ENCODE data around the gene NPAT. TPM values are rescaled to one million over a fixed set of nuclear protein-coding genes. Genes with fewer than 3 reads are reported as not detected.

The NPAT gene
- total and polyA plus RNA-seq, 10 of the 15 experiments (the other 5 are each of a cell fraction or from before 2014, with no cell fraction given), result 7.5 to 32.8 (median 20.1) TPM

DNA sequence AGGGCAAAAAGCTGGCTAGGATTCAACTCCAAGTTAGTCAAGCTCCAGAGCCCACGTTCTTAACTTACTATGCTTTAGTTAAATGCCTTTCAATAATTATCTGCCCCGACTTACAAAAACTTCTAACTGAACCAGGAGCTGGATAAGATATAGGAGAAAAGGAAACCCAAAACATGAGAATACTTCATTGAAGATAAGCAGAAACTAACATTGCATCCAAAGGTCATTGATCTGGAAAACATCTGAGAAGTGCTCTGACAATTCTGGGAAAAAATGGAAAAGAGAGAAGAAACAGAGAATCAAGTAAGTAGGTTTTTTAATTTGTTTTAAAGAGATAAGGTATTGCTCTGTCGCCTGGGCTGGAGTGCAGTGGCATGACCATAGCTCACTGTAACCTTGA is 73.9 kb downstream of the NPAT start (continued):
- no peak for TF ChIP-seq RUNX3 (IDR thresholded peaks at IDR 0.05; ENCODE audit: low read length)

DNA sequence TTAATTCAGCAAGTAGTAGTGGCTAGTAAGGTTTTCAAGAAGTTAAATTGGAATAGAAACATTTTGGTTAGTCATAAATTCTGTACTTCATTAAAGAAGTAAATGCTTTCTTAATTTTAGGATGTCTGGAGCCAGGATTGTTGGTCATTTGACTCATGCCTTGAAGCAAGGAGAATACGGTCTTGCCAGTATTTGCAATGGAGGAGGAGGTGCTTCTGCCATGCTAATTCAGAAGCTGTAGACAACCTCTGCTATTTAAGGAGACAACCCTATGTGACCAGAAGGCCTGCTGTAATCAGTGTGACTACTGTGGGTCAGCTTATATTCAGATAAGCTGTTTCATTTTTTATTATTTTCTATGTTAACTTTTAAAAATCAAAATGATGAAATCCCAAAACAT is 75.3 kb downstream of the NPAT start:
- no peaks in the 10 kb centered on the region for H3K79me2 ChIP-seq (ENCODE audit: control insufficient read depth, insufficient read depth, low read length)
- POLR2A ChIA-PET, result no interaction called here
- no peak overlapping the region for H2AFZ ChIP-seq (ENCODE audit: control insufficient read depth, low read depth, low read length)
- in situ Hi-C loops (cut with MboI) (no loop called here), intact Hi-C loops (cut with micrococcal nuclease; ENCODE audit: unreplicated experiment) (no loop called here)
- no peak for FAIRE-seq
- H3K4me1 ChIP-seq (ENCODE audit: control insufficient read depth, insufficient read depth, low read length), result no peaks in the 10 kb centered on the region
- no TSS peak for BruUV-seq (replicated peaks)
- WGBS (ENCODE audit: insufficient coverage, insufficient replicate concordance, low lambda C conversion rate, missing lambda C conversion rate), result 100% methylated on average over 1 of the region's 1 CpG
- RAD21 ChIA-PET (ENCODE audit: unreplicated experiment), result no interaction called here
- H3K27ac ChIP-seq (ENCODE audit: control insufficient read depth, insufficient read depth), result no peak overlapping the region
- CTCF ChIA-PET, result interaction anchor here (1.4 kb wide), 1 partner anchor 28 kb away, joined by 5 read pairs; no protein-coding TSS in a partner anchor
- peaks cover 9 to 22% of the 10 kb centered on the region in 2 experiments for H3K36me3 ChIP-seq (ENCODE audit: control insufficient read depth in 2 of 2, insufficient read depth in 2 of 2, low read length in 1 of 2)
- H3K9ac ChIP-seq (ENCODE audit: control insufficient read depth, insufficient read depth, low read length), result no peak overlapping the region
- H3K9me3 ChIP-seq (replicated peaks; ENCODE audit: control insufficient read depth, insufficient read depth, low read length), result no peaks in the 10 kb centered on the region
- H4K20me1 ChIP-seq (ENCODE audit: control insufficient read depth, insufficient read depth), result no peaks in the 10 kb centered on the region
- DNase-seq (ENCODE audit: low read depth, low spot score), result no peak
- no peak for ATAC-seq
- SMC1A ChIA-PET (ENCODE audit: uncharacterized antibody, unreplicated experiment), result no interaction called here
- no peak overlapping the region for H3K4me3 ChIP-seq
- H3K4me2 ChIP-seq (ENCODE audit: control insufficient read depth, insufficient read depth), result no peak overlapping the region
- H3K27me3 ChIP-seq (replicated peaks in 1 of 2; ENCODE audit: control insufficient read depth in 2 of 2, insufficient read depth in 2 of 2, low read length in 1 of 2), result no peaks in the 10 kb centered on the region
- TF ChIP-seq HDGF (IDR thresholded peaks at IDR 0.05) (no peak), SMARCA5 (IDR thresholded peaks at IDR 0.05) (no peak), WRNIP1 (IDR thresholded peaks at IDR 0.05; ENCODE audit: borderline replicate concordance, low read depth, low read length) (no peak)
- TF ChIP-seq, protein P1, sequence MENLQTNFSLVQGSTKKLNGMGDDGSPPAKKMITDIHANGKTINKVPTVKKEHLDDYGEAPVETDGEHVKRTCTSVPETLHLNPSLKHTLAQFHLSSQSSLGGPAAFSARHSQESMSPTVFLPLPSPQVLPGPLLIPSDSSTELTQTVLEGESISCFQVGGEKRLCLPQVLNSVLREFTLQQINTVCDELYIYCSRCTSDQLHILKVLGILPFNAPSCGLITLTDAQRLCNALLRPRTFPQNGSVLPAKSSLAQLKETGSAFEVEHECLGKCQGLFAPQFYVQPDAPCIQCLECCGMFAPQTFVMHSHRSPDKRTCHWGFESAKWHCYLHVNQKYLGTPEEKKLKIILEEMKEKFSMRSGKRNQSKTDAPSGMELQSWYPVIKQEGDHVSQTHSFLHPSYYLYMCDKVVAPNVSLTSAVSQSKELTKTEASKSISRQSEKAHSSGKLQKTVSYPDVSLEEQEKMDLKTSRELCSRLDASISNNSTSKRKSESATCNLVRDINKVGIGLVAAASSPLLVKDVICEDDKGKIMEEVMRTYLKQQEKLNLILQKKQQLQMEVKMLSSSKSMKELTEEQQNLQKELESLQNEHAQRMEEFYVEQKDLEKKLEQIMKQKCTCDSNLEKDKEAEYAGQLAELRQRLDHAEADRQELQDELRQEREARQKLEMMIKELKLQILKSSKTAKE (IDR thresholded peaks at IDR 0.05; ENCODE audit: low read depth, poor library complexity, severe bottlenecking), result no peak
- TF ChIP-seq, protein P2, sequence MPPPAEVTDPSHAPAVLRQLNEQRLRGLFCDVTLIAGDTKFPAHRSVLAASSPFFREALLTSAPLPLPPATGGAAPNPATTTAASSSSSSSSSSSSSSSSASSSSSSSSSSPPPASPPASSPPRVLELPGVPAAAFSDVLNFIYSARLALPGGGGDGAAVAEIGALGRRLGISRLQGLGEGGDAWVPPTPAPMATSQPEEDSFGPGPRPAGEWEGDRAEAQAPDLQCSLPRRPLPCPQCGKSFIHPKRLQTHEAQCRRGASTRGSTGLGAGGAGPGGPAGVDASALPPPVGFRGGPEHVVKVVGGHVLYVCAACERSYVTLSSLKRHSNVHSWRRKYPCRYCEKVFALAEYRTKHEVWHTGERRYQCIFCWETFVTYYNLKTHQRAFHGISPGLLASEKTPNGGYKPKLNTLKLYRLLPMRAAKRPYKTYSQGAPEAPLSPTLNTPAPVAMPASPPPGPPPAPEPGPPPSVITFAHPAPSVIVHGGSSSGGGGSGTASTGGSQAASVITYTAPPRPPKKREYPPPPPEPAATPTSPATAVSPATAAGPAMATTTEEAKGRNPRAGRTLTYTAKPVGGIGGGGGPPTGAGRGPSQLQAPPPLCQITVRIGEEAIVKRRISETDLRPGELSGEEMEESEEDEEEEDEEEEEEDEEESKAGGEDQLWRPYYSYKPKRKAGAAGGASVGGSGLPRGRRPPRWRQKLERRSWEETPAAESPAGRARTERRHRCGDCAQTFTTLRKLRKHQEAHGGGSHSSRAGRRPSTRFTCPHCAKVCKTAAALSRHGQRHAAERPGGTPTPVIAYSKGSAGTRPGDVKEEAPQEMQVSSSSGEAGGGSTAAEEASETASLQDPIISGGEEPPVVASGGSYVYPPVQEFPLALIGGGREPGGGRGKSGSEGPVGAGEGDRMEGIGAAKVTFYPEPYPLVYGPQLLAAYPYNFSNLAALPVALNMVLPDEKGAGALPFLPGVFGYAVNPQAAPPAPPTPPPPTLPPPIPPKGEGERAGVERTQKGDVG (CRISPR knock-in tag; IDR thresholded peaks at IDR 0.05), result no peak
- TF ChIP-seq, protein P3, sequence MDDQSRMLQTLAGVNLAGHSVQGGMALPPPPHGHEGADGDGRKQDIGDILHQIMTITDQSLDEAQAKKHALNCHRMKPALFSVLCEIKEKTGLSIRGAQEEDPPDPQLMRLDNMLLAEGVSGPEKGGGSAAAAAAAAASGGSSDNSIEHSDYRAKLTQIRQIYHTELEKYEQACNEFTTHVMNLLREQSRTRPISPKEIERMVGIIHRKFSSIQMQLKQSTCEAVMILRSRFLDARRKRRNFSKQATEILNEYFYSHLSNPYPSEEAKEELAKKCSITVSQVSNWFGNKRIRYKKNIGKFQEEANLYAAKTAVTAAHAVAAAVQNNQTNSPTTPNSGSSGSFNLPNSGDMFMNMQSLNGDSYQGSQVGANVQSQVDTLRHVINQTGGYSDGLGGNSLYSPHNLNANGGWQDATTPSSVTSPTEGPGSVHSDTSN (IDR thresholded peaks at IDR 0.05; ENCODE audit: insufficient replicate concordance, low read depth, low read length), result no peak
- TF ChIP-seq, protein P4, sequence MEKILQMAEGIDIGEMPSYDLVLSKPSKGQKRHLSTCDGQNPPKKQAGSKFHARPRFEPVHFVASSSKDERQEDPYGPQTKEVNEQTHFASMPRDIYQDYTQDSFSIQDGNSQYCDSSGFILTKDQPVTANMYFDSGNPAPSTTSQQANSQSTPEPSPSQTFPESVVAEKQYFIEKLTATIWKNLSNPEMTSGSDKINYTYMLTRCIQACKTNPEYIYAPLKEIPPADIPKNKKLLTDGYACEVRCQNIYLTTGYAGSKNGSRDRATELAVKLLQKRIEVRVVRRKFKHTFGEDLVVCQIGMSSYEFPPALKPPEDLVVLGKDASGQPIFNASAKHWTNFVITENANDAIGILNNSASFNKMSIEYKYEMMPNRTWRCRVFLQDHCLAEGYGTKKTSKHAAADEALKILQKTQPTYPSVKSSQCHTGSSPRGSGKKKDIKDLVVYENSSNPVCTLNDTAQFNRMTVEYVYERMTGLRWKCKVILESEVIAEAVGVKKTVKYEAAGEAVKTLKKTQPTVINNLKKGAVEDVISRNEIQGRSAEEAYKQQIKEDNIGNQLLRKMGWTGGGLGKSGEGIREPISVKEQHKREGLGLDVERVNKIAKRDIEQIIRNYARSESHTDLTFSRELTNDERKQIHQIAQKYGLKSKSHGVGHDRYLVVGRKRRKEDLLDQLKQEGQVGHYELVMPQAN (conservative IDR thresholded peaks at IDR 0.05), result no peak
